Measurements from ENCODE around the gene NKRF.

Gene NKRF

DNA sequence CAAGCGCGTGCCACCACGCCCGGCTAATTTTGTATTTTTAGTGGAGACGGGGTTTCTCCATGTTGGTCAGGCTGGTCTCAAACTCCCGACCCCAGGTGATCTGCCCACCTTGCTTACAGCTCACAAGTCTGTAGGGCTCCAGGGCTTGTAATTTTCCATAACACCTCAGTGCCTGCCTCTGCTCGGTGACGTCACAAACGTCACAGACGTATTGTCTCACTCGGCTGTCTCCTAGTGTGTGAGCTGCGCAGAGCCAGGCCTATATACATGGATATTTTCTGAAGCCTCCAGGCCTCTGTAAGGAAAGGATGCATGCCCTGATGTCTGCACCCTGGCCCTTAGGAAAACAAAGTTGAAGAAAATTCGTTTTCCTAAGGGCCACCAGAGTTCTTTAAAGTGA is 8.6 kb upstream of the NKRF start:
- H3K36me3 ChIP-seq (ENCODE audit: control insufficient read depth in 2 of 2, insufficient read depth in 2 of 2, low read length in 2 of 2): no peaks in the 10 kb centered on the region
- no peak overlapping the region for H3K9ac ChIP-seq (ENCODE audit: low read length in 2 of 2)
- no peaks in the 10 kb centered on the region for H3K27me3 ChIP-seq (ENCODE audit: control insufficient read depth in 1 of 2, insufficient read depth in 2 of 2, low read length in 2 of 2)
- no peak overlapping the region for H3K4me3 ChIP-seq (ENCODE audit: low read length in 2 of 2)
- no peaks in the 10 kb centered on the region for H3K9me3 ChIP-seq (ENCODE audit: control insufficient read depth in 2 of 2, low read length in 2 of 2)
- no peaks in the 10 kb centered on the region for H3K4me1 ChIP-seq (ENCODE audit: control insufficient read depth, insufficient read depth, low read length)
- no peak overlapping the region for H3K27ac ChIP-seq (ENCODE audit: low read length)

DNA sequence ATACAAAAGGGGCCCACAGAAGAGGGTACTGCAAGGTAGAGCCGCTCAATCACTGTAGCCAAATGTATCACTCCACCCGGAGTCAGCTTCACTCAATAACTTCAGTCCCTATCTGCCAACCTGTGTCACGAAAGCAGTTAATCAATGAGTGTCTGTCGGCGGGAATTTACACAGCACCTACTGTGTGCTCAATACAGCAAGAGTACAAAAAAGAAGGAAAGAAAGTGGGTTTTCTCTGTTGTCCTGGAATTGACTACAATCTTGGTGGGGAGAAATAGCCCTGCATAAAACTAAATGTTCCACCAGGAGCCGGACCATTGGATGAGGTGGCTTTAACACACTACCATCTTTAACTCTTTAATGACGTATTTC is 780 bp upstream of the NKRF start:
- Histone ChIP-seq H3K9me3 (ENCODE audit: control insufficient read depth in 2 of 2, low read length in 2 of 2) (no peaks in the 10 kb centered on the region), H3K27me3 (ENCODE audit: control insufficient read depth in 1 of 2, insufficient read depth in 2 of 2, low read length in 2 of 2) (no peaks in the 10 kb centered on the region), H3K4me3 (ENCODE audit: low read length in 2 of 2) (peak overlapping the region; percentile 76 to 88), H3K9ac (ENCODE audit: low read length in 2 of 2) (peak overlapping the region; percentile 86 to 90), H3K27ac (ENCODE audit: low read length) (peak overlapping the region; percentile 92), H3K36me3 (ENCODE audit: control insufficient read depth in 2 of 2, insufficient read depth in 2 of 2, low read length in 2 of 2) (no peaks in the 10 kb centered on the region), H3K4me1 (ENCODE audit: control insufficient read depth, insufficient read depth, low read length) (no peaks in the 10 kb centered on the region)

DNA sequence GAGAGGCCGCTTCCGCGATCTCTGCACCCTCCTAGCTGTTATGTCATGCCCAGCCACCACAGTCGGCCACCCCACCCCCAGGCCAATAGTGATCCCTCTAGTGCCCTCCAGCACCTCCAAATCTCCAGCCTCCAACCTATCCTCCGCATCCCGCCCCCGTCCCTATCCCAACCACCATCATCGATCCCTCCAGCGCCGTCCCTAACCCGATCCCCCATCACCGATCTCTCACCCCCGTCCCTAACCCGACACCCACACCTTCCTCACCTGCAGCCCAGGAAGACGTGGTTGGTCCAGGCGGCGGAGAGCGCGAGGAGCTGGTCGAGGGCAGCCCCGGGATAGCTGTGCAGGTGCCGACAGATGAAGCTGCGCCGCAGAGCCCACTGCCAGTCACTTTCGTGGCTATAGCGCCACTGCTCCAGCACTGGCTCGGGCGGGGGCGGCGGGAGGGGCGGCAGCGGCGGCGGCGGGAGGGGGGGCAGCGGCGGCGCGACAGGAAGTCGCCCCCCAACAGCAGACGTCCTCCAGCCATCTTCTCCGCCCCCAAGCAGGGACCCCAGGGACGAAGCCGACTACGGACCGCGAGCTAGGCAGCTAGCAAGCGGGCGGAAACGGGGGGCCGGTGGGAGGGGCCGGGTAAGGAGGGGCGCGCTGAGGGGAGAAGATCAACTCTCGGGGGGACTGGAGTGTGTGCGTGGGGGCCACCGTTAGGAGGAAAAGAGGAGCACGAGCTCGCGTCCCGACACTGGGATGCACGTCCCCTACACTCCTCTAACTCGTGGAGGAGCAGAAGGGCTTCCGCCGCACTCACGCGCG is 552 bp downstream of the NKRF start:
- Histone ChIP-seq H3K9me3 (ENCODE audit: control insufficient read depth in 2 of 2, low read length in 2 of 2) (no peaks in the 10 kb centered on the region), H3K27me3 (ENCODE audit: control insufficient read depth in 1 of 2, insufficient read depth in 2 of 2, low read length in 2 of 2) (no peaks in the 10 kb centered on the region), H3K27ac (ENCODE audit: low read length) (peak overlapping the region; percentile 92), H3K36me3 (ENCODE audit: control insufficient read depth in 2 of 2, insufficient read depth in 2 of 2, low read length in 2 of 2) (no peaks in the 10 kb centered on the region), H3K9ac (ENCODE audit: low read length in 2 of 2) (peak overlapping the region; percentile 86 to 90), H3K4me1 (ENCODE audit: control insufficient read depth, insufficient read depth, low read length) (no peaks in the 10 kb centered on the region), H3K4me3 (ENCODE audit: low read length in 2 of 2) (peak overlapping the region; percentile 76 to 88)

DNA sequence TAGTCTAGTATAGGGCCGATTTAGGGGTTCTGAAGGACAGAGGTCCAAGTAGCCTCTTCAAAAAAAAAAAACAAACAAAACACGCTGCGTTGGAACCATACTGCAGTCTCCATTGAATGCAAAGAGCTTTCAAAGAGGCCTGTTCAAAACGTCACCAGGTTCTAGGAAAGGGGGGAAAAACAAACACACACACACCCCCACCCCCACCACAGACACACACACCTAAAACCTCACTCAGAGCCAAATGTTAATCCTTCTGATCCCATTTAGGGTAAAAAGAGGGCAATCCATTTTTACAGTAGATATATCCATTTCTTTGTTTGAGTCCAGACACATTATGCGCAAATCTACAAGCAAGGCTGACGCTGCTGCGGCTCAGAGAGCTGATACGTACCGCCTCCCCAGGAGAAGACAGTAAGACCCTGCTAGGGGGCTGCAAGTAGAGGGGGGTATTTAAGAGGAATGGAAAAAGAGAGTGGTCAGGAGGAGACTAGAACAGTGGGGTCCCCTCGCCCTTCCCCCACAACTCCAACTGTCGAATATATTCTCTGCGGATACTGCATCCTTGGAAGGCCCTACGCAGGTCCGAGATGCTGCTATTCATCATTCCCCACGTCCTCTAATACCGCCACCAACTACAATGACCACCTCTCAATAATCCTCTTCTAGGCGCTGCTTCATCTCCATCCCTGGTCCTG is 1.3 kb downstream of the NKRF start:
- Histone ChIP-seq H3K36me3 (ENCODE audit: control insufficient read depth in 2 of 2, insufficient read depth in 2 of 2, low read length in 2 of 2) (no peaks in the 10 kb centered on the region), H3K27me3 (ENCODE audit: control insufficient read depth in 1 of 2, insufficient read depth in 2 of 2, low read length in 2 of 2) (no peaks in the 10 kb centered on the region), H3K9me3 (ENCODE audit: control insufficient read depth in 2 of 2, low read length in 2 of 2) (no peaks in the 10 kb centered on the region), H3K4me3 (ENCODE audit: low read length in 2 of 2) (peak overlapping the region; percentile 72 to 88), H3K27ac (ENCODE audit: low read length) (peak overlapping the region; percentile 37), H3K9ac (ENCODE audit: low read length in 2 of 2) (peak overlapping the region; percentile 61 to 68), H3K4me1 (ENCODE audit: control insufficient read depth, insufficient read depth, low read length) (no peaks in the 10 kb centered on the region)

DNA sequence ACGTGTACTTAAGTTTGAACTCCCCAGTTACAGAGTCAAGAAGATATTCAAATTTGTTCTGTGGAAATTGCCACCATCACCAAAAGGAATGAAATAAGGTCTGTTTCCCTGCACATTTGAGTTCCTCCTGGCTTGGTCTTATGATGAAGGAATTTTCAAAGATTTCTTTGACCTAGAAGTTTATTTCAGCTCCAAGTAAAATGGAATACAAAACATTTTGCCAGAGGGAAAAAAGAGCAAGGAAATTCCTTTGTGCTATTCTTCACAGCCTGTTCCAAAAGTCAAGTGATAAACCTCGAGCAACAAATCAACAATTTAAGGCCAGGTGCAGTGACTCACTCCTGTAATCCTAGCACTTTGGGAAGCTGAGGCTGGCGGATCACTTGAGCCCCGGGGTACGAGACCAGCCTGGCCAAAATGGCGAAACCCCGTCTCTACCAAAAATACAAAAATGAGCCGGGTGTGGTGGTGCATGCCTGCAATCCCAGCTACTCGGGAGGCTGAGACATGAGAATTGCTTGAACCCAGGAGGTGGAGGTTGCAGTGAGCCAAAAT is 3.4 kb downstream of the NKRF start:
- no peak overlapping the region for H3K4me3 ChIP-seq (ENCODE audit: low read length in 2 of 2)
- H3K27me3 ChIP-seq (ENCODE audit: control insufficient read depth in 1 of 2, insufficient read depth in 2 of 2, low read length in 2 of 2): no peaks in the 10 kb centered on the region
- H3K9me3 ChIP-seq (ENCODE audit: control insufficient read depth in 2 of 2, low read length in 2 of 2): no peaks in the 10 kb centered on the region
- H3K27ac ChIP-seq (ENCODE audit: low read length): no peak overlapping the region
- H3K9ac ChIP-seq (ENCODE audit: low read length in 2 of 2): no peak overlapping the region
- H3K36me3 ChIP-seq (ENCODE audit: control insufficient read depth in 2 of 2, insufficient read depth in 2 of 2, low read length in 2 of 2): no peaks in the 10 kb centered on the region
- H3K4me1 ChIP-seq (ENCODE audit: control insufficient read depth, insufficient read depth, low read length): no peaks in the 10 kb centered on the region

DNA sequence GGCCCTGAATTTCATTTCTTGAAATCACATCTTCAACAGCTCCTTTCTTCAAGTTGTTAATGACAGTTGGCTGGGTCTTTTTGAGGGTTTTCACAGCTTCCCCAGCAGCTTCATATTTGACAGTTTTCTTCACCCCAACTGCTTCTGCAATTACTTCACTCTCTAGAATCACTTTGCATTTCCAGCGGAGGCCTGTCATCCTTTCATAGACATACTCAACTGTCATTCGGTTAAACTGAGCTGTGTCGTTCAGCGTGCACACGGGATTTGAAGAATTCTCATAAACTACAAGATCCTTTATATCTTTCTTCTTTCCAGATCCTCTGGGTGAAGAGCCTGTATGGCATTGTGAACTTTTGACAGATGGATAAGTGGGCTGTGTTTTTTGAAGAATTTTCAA is 16.4 kb downstream of the NKRF start:
- H3K4me3 ChIP-seq (ENCODE audit: low read length in 2 of 2): no peak overlapping the region
- H3K27ac ChIP-seq (ENCODE audit: low read length): no peak overlapping the region
- H3K9me3 ChIP-seq (ENCODE audit: control insufficient read depth in 2 of 2, low read length in 2 of 2): no peaks in the 10 kb centered on the region
- H3K9ac ChIP-seq (ENCODE audit: low read length in 2 of 2): no peak overlapping the region
- H3K36me3 ChIP-seq (ENCODE audit: control insufficient read depth in 2 of 2, insufficient read depth in 2 of 2, low read length in 2 of 2): peaks cover 3 to 7% of the 10 kb centered on the region in 2 donors
- H3K4me1 ChIP-seq (ENCODE audit: control insufficient read depth, insufficient read depth, low read length): no peaks in the 10 kb centered on the region
- H3K27me3 ChIP-seq (ENCODE audit: control insufficient read depth in 1 of 2, insufficient read depth in 2 of 2, low read length in 2 of 2): no peaks in the 10 kb centered on the region

DNA sequence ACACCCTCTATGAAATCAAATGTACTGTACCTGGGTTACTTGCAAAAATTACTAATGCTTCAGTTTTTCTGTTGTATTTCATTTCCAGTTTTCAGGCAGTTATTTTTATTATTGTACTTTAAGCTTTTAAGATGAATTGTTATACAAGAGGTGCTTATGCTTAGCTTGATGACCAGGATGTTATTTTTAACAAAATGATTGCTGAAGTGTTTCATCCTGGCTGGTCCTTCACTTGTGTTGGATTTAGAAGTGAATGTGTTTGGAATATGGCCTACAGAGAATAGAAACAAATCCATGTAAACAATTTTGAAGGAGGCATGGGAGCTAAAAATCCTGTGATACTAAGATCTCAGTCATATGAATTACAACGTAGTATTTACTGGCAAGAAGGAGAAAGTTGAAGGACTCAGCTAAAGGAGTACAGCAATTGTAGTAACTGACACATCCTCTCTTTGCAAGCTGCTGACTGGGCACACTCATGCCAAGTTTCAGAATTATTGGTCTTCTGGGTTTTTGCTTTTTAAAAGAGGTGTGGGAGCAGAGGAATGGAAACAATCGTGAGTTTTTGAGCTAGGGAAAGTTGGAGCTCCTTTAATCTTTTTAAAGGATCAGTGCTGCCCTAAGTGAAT is 22.7 kb downstream of the NKRF start:
- H3K36me3 ChIP-seq (ENCODE audit: control insufficient read depth in 2 of 2, insufficient read depth in 2 of 2, low read length in 2 of 2): no peaks in the 10 kb centered on the region
- H3K27me3 ChIP-seq (ENCODE audit: control insufficient read depth in 1 of 2, insufficient read depth in 2 of 2, low read length in 2 of 2): no peaks in the 10 kb centered on the region
- H3K9ac ChIP-seq (ENCODE audit: low read length in 2 of 2): no peak overlapping the region
- no peak overlapping the region for H3K27ac ChIP-seq (ENCODE audit: low read length)
- no peak overlapping the region for H3K4me3 ChIP-seq (ENCODE audit: low read length in 2 of 2)
- no peaks in the 10 kb centered on the region for H3K9me3 ChIP-seq (ENCODE audit: control insufficient read depth in 2 of 2, low read length in 2 of 2)
- no peaks in the 10 kb centered on the region for H3K4me1 ChIP-seq (ENCODE audit: control insufficient read depth, insufficient read depth, low read length)

DNA sequence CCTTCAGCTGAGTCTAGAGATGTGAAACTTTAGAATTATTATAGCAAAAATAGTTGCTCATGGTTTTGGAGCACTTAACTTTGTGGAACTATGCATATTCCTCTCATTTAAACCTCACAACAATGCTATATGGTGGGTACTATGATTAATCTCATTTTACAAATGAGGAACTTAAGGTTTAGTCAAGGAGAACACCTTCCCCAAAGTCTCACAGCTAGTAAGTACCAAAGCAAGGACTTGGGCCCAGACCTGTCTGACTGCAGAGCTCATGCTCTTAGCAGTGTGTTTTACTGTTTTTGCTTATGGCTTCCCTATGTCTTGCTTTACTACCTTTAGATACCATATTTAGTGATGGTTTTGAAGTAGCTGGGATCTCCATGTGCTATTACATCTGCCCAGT is 26.8 kb downstream of the NKRF start:
- Histone ChIP-seq H3K4me1 (ENCODE audit: control insufficient read depth, insufficient read depth, low read length) (peaks cover 7% of the 10 kb centered on the region), H3K27me3 (ENCODE audit: control insufficient read depth in 1 of 2, insufficient read depth in 2 of 2, low read length in 2 of 2) (peaks cover 0 to 4% of the 10 kb centered on the region in 2 donors), H3K36me3 (ENCODE audit: control insufficient read depth in 2 of 2, insufficient read depth in 2 of 2, low read length in 2 of 2) (no peaks in the 10 kb centered on the region), H3K9me3 (ENCODE audit: control insufficient read depth in 2 of 2, low read length in 2 of 2) (no peaks in the 10 kb centered on the region), H3K27ac (ENCODE audit: low read length) (no peak overlapping the region), H3K9ac (ENCODE audit: low read length in 2 of 2) (no peak overlapping the region), H3K4me3 (ENCODE audit: low read length in 2 of 2) (no peak overlapping the region)

DNA sequence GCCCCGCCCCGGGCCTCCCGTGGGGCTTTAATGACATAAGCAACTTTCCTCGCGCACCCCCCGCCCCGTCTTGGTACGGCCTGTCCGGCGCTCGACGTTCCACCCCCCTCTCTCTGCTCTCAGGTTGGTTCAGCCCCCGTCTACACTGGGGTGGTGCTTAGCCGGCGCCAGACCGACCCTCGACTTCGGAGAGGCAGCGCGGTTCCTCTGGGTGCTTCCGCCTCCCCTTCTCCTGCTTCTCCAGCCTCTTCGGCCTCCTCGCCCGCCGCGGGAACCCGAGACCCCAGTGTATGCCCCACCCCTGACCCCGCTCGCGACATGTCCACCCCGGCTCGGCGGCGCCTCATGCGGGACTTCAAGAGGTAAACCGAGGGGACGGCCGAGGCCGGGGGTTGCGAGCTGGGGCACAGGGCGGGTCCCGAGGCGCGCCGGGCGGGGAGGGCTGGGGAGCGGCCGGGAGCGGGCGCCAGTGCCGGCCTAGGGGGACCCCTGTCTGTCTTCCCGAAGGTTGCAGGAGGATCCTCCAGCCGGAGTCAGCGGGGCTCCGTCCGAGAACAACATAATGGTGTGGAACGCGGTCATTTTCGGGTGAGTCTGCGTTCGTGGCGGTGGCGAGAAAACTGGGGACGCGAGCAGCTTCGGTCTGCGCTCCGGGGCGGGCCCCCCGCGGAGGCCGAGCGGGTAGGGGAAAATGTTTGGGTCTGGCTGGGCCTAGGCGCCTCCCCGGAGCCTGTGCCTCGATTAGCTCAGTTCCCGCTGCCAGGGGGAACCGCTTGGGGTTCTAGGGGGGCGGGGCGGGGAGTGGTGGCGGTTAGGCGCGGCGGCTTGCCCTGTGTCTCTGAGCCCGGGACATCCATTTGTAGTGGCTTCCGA is 31.6 kb downstream of the NKRF start, which contains the start of gene UBE2A:
Gene UBE2A, plus strand, starts transcription at position 170 of the 873 bp plus-strand sequence. Its CDS starts 149 bp downstream, at position 319.
- peaks cover 10% of the 10 kb centered on the region for H3K4me1 ChIP-seq (ENCODE audit: control insufficient read depth, insufficient read depth, low read length)
- peak within 1 kb of the TSS; percentile 74 to 76 for H3K9ac ChIP-seq (ENCODE audit: low read length in 2 of 2)
- H3K4me3 ChIP-seq (ENCODE audit: low read length in 2 of 2): peak within 1 kb of the TSS; percentile 59 to 75
- H3K9me3 ChIP-seq (ENCODE audit: control insufficient read depth in 2 of 2, low read length in 2 of 2): no peaks in the 10 kb centered on the region
- no peaks in the 10 kb centered on the region for H3K36me3 ChIP-seq (ENCODE audit: control insufficient read depth in 2 of 2, insufficient read depth in 2 of 2, low read length in 2 of 2)
- peaks cover 0 to 5% of the 10 kb centered on the region in 2 donors for H3K27me3 ChIP-seq (ENCODE audit: control insufficient read depth in 1 of 2, insufficient read depth in 2 of 2, low read length in 2 of 2)
- H3K27ac ChIP-seq (ENCODE audit: low read length): peak within 1 kb of the TSS; percentile 82
